AG04450 (cell line): ENCODE measurements around the gene CATSPERZ. TPM values are rescaled to one million over a fixed set of nuclear protein-coding genes. Genes with fewer than 3 reads are reported as not detected.

Experiments
- CTCF ChIA-PET: fragments of 300-600, 350-600 bp; formaldehyde crosslinking; extraction: SDS; loops from one replicate; lab custom pipeline; 2022; ENCODE audit warnings: antibody characterized with exemption, inconsistent platforms; lab: Charles Lee
- POLR2A ChIA-PET: fragments of 350-600 bp; formaldehyde crosslinking; extraction: SDS; loops from one replicate; lab custom pipeline; 2021; ENCODE audit warnings: antibody characterized with exemption, inconsistent platforms; lab: Yijun Ruan, JAX
- DNase-seq: peaks from one replicate; pipeline ENCODE4 v3.0.0-alpha.2; 2011; ENCODE audit warnings: low read depth, low spot score
- H3K27ac ChIP-seq: one replicate; pipeline ENCODE4 v1.5.1; 2012; ENCODE audit warnings: low read depth, low read length, control low read depth
- H3K27me3 ChIP-seq: one replicate; pipeline ENCODE4 v1.6.0; 2012; ENCODE audit warnings: low read length; ENCODE audit not compliant: control insufficient read depth, insufficient read depth
- H3K4me3 ChIP-seq: 2 replicates; pipeline ENCODE4 v1.5.1; 2011; ENCODE audit warnings: mild to moderate bottlenecking, low read depth, low read length, control low read depth
- H3K9me3 ChIP-seq: 2 replicates; pipeline ENCODE4 v1.5.1; 2012; ENCODE audit warnings: low read length; ENCODE audit not compliant: control insufficient read depth, insufficient read depth
- CTCF ChIP-seq: IDR thresholded peaks from 2 replicates; pipeline ENCODE4 v1.5.1; 2011; ENCODE audit warnings: low read depth, low read length, control low read depth, inconsistent platforms
- polyA plus RNA-seq: library from polyadenylated mRNA; depleted of rRNA; stranded (reverse); fragments of >200 nt; gene quantifications from 2 replicates; pipeline ENCODE4 v1.2.3, GENCODE V29; 2011

CATSPERZ gene
- polyA plus RNA-seq, 1 experiment, result not detected

DNA sequence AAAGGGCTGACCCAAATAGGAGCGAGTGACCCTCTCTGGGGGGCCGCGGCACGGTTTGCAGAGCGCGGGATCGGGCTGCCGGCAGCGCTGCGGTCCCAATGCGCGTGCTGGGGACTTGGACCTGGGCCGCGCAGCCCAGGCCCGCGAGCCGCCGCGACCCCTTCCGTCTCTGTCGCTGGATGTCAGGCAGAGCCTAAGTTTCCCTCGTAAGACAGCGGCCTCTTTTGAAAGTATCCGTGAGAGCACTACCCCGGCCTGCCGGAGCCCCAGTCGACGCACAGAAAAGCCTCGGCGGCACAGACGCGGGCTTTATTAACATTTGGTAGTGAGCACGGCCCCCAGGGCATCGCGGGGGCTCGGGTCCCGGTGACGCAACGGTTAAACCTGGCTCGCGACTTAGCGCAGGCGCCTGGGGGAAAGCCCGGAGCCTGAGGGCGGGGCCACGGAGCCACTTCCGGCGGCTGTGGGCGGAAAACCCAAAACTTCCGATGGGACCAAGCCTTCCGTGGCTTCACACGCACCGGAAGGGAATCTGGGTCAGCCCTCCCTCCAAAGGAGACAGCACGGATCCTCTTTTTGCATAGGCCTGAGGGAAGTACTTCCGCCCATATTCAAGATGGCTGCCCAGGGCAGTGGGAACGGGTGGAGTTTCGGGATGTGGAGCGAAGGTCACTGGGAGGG, 30.5 kb upstream of the CATSPERZ start:
- DNase-seq, result peak; percentile 100
- no peaks in the 10 kb centered on the region; the same call in 1 of the 2 replicates for H3K9me3 ChIP-seq
- H3K27me3 ChIP-seq, result no peaks in the 10 kb centered on the region
- TF ChIP-seq CTCF, result no peak; the same call in 1 of the 2 replicates
- CTCF ChIA-PET, result interaction anchor here (1.0 to 4.0 kb wide), 5 partner anchors 19 to 86 kb away, joined by 3 to 24 read pairs (median 10); partner anchors contain the start of genes CATSPERZ and PLCB3
- peak overlapping the region; percentile 95 for H3K27ac ChIP-seq
- peak overlapping the region; percentile 74 for H3K4me3 ChIP-seq
- POLR2A ChIA-PET, result interaction anchor here (0.7 to 4.1 kb wide), 11 partner anchors 15 to 96 kb away, joined by 3 to 28 read pairs (median 4); partner anchors contain the start of genes BAD, GPR137, PRDX5 and STIP1

- Histone ChIP-seq H3K27ac (no peak overlapping the region), H3K4me3 (no peak overlapping the region), H3K27me3 (no peaks in the 10 kb centered on the region), H3K9me3 (no peaks in the 10 kb centered on the region; the same call in 1 of the 2 replicates)
- no peak for TF ChIP-seq CTCF
- DNase-seq, result no peak
- CTCF ChIA-PET, result interaction anchor here (0.9 to 1.5 kb wide), 3 partner anchors 22 to 26 kb away, joined by 3 to 16 read pairs (median 5); no protein-coding TSS in a partner anchor
- POLR2A ChIA-PET, result no interaction called here
These were observed 24.9 kb upstream of the CATSPERZ start for GRCh38 chr11:64275031-64275800.

DNA sequence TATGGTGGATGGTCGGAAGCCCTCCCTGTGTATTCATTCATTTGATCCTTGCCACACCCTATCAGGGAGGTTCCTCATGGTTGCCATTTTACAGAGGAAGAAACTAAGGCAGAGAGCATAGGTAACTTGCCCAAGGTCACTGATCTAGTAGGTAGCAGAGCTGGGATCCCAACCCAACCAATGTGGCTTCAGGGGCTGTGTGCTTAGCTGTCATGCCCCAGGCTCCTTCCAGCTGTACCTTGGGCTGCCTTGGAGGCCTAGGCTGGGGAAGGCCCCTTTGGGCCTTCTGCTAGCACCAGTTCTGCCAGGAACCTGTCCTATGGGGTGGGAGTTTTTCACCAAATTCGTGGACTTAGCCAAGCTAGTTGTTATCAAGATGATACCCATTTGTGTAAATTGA, 24.3 kb upstream of the CATSPERZ start:
- no peak overlapping the region for H3K27ac ChIP-seq
- H3K4me3 ChIP-seq, result no peak overlapping the region
- TF ChIP-seq CTCF, result no peak
- H3K9me3 ChIP-seq, result no peaks in the 10 kb centered on the region; the same call in 1 of the 2 replicates
- CTCF ChIA-PET, result interaction anchor here (0.9 to 1.5 kb wide), 3 partner anchors 21 to 29 kb away, joined by 3 to 5 read pairs (median 5); no protein-coding TSS in a partner anchor
- no peaks in the 10 kb centered on the region for H3K27me3 ChIP-seq
- POLR2A ChIA-PET, result no interaction called here
- DNase-seq, result no peak

- TF ChIP-seq CTCF, result no peak
- H3K27me3 ChIP-seq, result no peaks in the 10 kb centered on the region
- DNase-seq, result no peak
- no peak overlapping the region for H3K27ac ChIP-seq
- POLR2A ChIA-PET, result no interaction called here
- H3K9me3 ChIP-seq, result no peaks in the 10 kb centered on the region
- H3K4me3 ChIP-seq, result no peak overlapping the region
- CTCF ChIA-PET, result interaction anchor here (0.6 to 1.5 kb wide), 4 partner anchors 16 to 36 kb away, joined by 3 to 11 read pairs (median 5); partner anchors contain the start of gene FKBP2
These were observed 23.3 kb upstream of the CATSPERZ start for GRCh38 chr11:64276653-64277431.
